Measurements from ENCODE around the gene MYADML2.
"Not testable (repeated sequence)": the region's sequence is repeated elsewhere in the genome, so short reads cannot be mapped to it uniquely, and the experiment has no call there.

The MYADML2 gene

DNA sequence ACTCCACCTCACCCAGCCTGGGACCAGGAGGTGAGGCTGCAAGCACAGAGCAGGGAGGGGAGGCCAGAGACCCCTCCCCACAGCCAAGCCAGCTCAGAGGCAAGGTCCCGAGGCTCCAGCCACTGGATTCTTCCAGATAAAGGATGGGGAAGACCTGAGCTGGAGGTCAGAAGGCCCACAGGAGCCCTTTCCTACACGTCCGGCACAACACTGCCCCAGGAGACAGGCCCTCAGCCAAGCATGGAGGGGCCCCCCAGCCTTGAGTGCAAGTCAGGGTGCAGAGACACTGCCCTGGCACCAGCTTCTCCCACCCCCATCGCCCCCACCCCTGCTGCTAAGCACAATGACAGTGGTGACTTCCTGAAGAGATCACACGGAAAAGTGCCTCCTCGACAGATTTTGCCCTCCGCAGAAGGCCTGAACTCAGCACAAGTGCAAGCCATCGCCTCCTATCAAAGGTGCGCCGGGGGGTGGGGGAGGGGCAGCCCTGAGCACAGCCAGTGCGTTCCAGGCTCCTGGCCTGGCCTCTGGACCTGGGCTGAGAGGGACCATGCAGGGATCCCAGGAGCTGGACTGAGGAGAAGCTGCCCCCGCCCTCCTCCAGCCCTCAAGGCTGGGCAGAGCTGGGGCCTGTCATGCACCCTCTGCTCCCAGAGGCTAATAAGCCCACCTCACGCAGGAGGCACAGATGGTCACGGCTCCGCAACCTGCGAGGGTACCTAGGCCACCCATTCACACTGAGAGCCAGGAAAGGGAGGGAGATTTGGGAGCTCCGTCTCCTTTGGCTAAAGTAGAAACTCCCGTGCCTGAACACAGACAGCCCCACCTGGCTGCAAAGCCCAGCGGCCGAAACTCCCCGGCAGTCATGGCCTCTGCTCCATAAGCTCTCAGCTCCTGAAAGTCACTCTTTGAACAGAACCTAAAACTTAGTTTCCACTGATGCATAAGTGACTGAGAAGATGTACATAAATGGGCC is 22.2 kb downstream of the MYADML2 start:
- no peak for DNase-seq (ENCODE audit: low read depth)

DNA sequence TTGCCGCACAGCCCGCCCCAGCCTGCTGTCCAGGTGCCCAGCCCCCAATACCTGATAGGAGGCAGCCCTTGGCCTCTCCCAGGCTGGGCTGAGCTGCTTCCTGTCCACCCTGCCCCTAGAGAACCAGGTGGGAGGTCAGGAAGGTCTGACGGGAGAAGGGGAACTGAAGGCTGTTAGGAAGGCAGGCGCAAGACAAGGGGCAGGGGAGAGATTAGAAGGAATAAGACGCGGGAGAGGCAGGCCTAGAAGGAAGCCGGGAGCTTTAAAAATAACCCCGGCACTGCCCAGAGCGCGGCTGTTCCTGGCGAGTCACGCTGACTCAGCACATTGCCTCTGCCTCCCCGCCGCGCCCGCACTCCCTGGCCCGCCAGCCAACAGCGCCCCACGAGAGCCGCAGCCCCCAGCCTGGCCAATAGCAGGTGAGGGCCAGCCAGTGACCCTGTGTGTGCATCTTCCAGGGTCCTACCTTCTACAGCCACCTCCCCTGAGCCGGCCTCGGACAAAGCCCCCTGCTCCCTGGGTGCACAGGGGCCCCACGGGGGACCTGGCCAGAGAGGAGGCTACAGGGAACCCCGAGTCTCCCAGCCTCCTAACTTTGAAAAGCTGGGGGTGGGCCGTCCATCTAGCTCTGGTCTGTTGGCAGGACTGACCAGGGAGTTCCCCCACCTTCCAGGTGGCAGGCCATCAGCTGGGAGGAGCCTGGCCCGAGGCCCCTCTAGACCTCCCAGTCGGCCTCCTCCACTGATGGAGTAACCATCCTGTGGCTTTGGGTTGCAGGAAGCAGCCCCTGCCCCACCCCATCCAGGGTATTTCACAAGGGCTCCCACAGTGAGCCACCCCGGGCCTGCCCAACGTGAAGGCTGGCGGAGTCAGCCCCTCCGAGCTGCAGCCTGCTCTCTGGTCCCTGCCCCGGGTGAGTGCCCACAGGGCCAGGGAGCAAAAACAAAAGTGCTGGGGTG is 23.5 kb downstream of the MYADML2 start:
- no peak for DNase-seq (ENCODE audit: low read depth)

GRCh38 chr17:81922566-81923301 is 24.3 kb downstream of the MYADML2 start:
- DNase-seq (ENCODE audit: low read depth) = no peak

GRCh38 chr17:81921996-81922565 is 25.0 kb downstream of the MYADML2 start:
- DNase-seq (ENCODE audit: low read depth) = no peak

- no peak for DNase-seq (ENCODE audit: low read depth)
Measured at GRCh38 chr17:81921537-81921862, 25.5 kb downstream of the MYADML2 start.

DNA sequence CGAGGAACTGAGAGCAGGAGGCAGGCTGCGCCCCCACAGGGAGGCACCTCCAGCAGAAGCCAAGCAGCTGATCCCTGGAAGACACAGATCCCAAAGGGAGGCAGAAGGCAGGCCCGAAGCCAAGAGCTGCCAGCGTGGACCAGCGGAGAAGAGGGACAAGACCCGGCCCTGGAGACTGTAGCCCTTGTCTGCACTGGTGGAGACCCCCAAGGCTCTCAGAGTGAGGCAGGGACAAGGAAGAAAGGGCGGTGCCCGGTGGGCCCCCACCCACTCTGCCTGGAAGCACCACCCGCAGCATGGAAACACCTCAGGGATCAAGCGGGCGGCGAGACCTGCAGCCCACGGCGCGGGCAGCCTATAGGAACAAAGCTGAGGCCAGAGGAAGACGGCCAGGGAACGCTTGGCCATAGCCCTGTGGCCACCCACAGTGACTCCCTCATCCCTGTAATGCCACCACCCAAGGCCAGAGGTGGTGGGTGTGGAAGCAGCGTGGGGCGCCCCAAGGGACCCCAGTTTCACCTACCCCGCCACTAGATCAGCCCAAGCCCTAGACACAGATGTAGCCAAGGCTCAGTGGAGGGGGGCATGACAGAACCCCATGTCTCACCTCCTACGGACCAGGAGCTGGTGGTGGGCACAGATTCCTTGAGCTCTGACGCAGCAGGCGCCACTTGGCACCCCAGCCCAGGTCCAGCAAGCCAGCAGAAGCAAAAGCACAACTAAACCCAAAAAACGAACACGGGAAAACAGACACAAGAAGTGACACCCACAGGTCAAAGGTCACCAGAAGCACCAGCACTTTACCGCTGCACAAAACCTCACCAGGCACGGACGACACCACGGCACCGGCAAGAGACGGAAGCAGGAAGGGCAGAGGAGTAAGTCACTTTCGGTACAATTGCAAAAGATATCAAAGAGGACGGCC is 26.2 kb downstream of the MYADML2 start:
- no peak for DNase-seq (ENCODE audit: low read depth)

DNA sequence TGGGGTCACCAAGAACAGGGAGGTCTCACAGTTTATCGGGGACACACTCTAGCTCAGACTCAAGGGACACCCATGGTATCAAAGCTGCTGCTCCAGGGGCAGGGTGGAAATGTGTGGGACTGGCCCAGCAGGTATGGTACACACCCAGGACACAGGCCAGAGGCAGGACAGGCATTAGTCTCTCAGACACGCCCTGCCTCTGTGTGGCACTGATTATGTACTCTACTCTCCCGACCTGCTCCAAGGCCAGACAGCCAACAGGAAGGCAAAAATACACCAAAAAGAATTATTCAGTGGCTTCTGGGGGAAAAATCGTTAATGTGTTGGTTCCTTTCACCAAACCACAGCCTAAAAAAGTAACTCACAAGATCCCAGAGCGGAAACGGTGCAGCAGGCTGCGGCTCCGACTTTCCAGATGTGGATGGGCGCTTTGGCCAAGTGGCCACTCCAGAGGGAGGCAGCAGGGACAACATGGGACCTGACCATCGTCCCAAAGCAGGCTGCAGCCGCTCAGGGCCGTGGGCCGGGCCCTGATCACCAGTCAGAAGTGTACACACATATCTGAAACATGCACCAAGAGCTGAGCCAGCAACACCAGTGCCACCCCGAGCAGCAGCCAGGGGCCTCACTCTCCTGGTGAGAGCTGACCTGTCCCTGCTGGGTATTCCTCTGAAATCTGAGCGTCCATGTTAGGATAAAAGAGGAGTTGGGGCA is 28.0 kb downstream of the MYADML2 start:
- no peak for DNase-seq (ENCODE audit: low read depth)

DNA sequence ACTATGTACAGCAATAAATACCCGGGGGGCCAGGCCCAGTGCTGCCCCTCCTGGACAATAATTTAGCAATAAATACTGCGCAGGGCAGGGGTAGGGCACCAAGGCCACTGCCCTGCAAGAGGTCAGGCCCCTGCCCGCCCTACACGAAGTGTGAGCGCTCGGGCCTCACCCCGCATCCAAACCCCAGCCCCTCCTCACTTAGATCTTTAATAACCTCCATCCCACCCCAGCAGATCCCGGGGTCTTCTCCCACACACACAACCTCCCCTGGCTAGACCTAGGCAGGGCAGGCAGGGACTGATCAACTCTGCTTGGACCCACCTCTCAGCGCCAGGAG is 28.7 kb downstream of the MYADML2 start:
- not testable (repeated sequence) for DNase-seq (ENCODE audit: low read depth)

- peak; percentile 22 for DNase-seq (ENCODE audit: low read depth)
Measured at GRCh38 chr17:81917565-81918332, 29.3 kb downstream of the MYADML2 start, which contains the start of gene SIRT7. TSS of gene SIRT7 (minus strand) at chr17:81918176. CDS start at chr17:81918131, 45 bp downstream.

DNA sequence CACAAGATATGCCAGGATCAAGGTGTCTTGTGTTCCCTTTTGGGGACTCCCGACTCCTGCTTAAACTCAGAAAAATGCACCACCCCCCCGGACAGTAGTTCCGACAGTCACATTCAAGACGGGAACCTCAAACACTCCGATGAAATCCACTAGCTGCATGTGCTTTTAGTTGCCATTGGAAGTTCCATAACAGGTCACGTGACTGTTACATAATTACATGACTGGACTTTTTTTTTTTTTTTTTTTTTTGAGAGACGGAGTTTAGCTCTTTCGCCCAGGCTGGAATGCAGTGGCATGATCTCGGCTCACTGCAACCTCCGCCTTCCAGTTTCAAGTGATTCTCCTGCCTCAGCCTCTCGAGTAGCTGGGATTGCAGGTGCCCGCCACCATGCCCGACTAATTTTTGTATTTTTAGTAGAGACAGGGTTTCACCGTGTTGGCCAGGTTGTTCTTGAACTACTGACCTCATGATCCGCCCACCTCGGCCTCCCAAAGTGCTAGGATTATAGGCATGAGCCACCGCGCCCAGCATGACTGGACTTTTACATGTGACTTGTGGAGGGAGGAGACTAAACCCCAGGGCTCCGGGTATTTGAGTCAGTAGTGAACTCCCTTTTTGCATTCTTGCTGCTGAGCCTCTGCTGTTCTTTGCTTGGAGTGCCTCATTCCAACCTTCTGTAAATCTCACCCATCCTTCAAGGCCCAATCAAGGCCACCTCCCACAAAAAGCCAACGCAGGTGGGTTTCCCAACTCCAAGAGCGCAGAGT is 30.6 kb downstream of the MYADML2 start:
- no peak for DNase-seq (ENCODE audit: low read depth)

GRCh38 chr17:81915331-81915730 is 31.7 kb downstream of the MYADML2 start:
- no peak for DNase-seq (ENCODE audit: low read depth)

DNA sequence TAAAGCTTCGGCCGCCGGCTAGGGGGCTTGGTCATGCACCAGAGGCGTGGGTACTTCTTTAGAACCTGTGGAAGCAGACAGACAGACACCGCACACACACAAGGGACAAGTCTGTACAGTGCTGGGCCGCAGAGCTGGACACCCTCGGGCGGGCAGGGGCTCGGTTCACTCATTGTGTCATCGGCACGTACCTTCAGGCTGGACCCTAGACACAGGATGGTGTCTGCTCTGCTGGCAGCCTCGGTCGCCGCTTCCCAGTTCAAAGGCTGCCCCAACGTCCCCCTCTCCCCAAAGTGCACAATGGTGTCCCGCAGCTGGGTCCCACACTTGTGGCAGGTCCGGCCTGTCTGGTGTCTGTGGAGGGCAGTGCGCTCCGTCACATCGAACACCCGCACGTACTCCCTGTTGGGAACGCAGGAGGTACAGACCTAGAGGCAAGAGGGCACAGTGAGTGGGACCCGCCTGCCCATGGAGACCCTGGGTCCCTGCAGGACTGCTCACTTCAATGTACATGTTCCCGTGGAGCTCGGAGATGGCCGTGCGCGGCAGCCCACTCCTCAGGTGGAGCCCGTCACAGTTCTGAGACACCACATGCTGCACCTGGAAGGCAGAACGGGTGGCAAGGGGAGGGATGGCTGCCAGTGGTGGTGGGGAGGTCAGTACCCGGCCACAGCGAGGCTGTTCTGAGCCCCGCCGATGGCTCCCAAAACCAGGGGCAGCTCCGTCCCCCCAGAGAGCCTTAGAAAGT is 32.8 kb downstream of the MYADML2 start:
- DNase-seq (ENCODE audit: low read depth) = no peak

- no peak for DNase-seq (ENCODE audit: low read depth)
Measured at GRCh38 chr17:81913394-81914102, 33.5 kb downstream of the MYADML2 start.

DNA sequence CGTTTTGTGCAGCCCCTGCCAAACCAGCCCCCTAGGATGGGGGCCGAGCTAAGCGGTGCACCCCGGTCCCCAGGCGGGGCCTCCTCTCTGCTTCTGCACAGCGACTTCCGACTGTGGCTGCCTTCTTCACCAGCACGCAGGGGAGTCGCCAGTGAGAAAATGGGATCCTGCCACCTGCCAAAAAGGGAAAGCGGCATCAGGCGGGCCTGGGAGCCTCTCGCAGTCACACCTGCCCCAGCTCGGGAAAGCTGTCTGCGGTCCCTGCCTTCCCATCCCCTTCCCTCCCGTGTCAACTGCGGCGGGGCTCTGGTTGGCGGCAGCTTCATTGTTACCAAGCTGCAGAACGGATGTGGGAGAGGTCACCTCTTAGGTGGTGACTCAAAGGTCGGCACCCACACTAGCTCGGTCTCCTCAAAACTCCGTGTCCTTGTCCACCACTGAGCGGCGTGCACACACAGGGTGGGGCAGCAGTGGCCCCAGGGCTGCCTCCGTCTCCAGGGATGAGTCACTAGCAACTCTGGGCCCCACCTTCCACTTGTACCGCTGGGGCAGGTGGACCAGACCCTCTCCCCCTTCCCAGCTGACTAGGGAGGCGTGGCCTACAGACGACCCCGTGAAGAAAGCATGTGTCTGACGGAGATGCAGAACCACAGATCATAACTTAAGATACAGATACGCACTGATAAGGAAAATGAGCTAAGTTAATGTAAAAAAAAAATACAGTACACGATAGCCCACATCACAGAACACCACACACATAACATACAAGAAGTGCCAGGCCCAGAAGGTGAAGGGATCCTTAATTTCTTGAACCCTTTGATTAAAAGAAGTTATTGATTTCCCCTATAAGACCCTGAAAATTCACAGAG is 34.4 kb downstream of the MYADML2 start:
- no peak for DNase-seq (ENCODE audit: low read depth)

GRCh38 chr17:81911969-81912368 is 35.1 kb downstream of the MYADML2 start:
- no peak for DNase-seq (ENCODE audit: low read depth)

All from HS-27A (cell line).